Subcutaneous adipose tissue (tissue), 4 donors: ENCODE results near the gene TNPO1. TPM values are rescaled to one million over a fixed set of nuclear protein-coding genes. Genes with fewer than 3 reads are reported as not detected.

Experiments used
- CTCF ChIP-seq: fragments of 450-650 bp; IDR thresholded peaks from one replicate; pipeline ENCODE4 v1.5.1; 2016; ENCODE audit warnings: low read depth, mild to moderate bottlenecking, control low read depth, antibody characterized with exemption, moderate library complexity
- total RNA-seq, 4 donors: library from RNA; depleted of rRNA; stranded (reverse); fragments of >200 nt; gene quantifications; one replicate each; pipeline ENCODE4 v1.1.0, GENCODE V29; 2016

The TNPO1 gene
- total RNA-seq, 4 donors from 2014 or later, result 92.1 to 130 (median 103) TPM

GRCh38 chr5:72785801-72786200, 30.7 kb upstream of the TNPO1 start:
- TF ChIP-seq CTCF, result no peak

- no peak for TF ChIP-seq CTCF
These were observed 29.8 kb upstream of the TNPO1 start for GRCh38 chr5:72786676-72787075.

DNA sequence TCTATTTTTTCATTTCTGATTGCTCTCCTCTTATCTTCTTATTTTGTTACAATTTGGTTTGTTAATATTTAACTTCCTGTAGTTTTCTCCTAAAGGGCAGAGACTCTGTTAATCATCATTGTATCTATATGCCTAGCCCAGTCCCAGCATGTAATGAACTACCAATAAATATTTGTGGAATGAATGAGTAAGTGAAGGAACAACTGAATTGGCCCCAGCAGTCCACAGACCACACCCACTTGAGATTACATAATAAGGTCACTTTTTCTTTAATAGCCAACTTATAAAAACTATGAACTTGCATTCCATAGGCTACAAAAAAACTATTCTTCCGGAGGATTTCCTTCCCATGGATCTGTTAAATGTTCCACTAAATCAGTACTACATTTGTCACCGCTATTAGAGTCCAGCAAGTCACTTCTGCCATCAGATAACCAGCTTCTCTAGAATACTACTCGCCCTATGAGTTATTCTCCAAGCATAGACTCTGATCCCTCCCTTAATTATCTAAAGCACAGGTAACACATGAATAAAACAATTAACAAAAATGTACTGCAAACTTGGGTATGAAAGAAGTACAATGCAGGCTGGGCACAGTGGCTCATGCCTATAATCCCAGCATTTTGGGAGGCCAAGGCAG, 27.5 kb upstream of the TNPO1 start:
- TF ChIP-seq CTCF, result no peak

DNA sequence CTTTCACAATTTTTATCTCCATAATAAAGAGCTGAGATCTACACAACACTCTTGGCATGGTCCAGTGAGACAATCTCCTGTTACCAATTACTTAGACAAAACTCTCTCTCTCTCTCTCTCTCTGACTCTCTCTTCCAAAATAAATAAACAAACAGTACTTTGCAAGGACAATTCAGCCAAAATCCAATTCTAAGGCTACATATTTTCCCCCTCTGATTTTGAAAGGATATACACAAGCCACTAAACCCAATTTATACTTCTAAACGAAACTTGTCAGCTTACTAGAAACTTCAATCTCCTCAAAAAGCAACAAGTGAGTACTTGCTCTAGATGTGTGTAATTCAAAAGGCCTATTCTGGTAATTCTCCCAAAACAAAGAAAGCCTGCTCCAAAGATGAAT, 26.3 kb upstream of the TNPO1 start:
- TF ChIP-seq CTCF, result no peak

DNA sequence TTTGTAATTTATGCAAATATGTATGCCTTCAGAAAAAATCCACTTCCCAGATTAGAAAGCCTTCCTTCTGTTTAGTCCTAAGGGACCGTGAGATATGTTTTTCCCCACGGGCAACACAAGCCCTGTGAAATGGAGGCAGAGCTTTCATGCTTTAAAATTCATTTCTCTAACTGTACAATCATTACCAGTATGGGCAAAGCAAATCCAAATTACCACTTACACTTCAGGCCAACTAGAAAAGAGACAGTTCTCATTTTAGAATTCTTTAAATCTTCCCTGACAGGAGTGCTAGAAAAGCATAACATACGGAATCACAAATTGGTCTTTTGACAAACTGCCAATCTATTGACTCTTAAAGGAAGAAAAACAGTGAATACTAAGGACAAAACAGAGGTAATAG, 20.5 kb upstream of the TNPO1 start:
- TF ChIP-seq CTCF, result no peak

DNA sequence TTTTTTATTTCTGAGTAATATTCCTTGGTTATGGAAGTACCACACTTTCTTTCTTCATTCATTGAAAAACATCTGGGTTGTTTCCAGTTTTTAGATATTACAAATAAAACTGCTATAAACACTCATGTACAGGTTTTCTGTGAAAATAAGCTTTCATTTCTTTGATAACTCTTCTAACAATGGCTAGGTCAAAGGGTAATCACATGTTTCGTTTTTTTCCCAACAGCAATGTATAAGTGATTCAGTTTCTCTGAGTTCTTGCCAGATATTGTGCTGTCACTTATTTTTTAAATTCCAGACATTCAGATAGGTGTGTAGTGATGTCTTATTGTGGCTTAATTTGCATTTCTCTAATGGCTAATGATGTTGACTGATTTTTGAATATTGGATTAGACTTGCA, 16.7 kb upstream of the TNPO1 start:
- TF ChIP-seq CTCF, result no peak

DNA sequence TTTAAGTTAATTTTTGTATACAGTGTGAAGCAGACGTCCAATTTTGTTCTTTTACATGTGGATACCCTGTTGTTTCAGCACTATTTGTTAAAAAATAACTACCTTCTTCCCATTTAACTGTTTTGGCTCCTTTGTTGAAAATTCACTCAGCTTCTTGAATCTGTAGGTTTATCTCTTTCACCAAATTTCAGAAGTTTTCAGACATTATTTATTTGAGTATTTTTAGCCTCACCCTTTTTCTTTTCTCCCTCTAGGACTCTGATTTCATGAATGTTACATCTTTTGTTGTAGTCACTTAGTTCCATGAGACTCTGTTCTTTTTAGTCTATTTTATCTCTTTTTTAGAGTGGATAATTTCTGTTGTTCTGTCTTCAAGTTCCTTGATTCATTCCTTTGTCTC, 4.6 kb upstream of the TNPO1 start:
- no peak for TF ChIP-seq CTCF
